SK-N-SH treated with all-trans-retinoic acid at 6 μM for 48 hours (cell line): ENCODE data around the gene POC1A.

Source experiments
- ATAC-seq: fragments of 200-7000 bp; cut with Tn5 transposase; 3 replicates; pipeline ENCODE4 v1.9.1; 2020; ENCODE audit warnings: mild to moderate bottlenecking, moderate library complexity
- ARNTL ChIP-seq: fragments of 450-650 bp; formaldehyde crosslinking; IDR thresholded peaks from 2 replicates; pipeline ENCODE4 v1.5.0; 2020; ENCODE audit warnings: low read depth, mild to moderate bottlenecking, moderate library complexity, borderline replicate concordance
- BACH2 ChIP-seq: fragments of 250-450 bp; sonication (Bioruptor Pico); IDR thresholded peaks from 2 replicates; pipeline ENCODE4 v1.9.0; 2021; ENCODE audit warnings: mild to moderate bottlenecking, borderline replicate concordance
- CSDC2 ChIP-seq: fragments of 250-450 bp; sonication (Bioruptor Pico); IDR thresholded peaks from 2 replicates; pipeline ENCODE4 v1.5.0; 2020; ENCODE audit warnings: mild to moderate bottlenecking, moderate library complexity
- ESRRG ChIP-seq: fragments of 250-450 bp; sonication (Bioruptor Pico); IDR thresholded peaks from 2 replicates; pipeline ENCODE4 v1.6.1; 2021; ENCODE audit warnings: mild to moderate bottlenecking
- ISL1 ChIP-seq: fragments of 250-450 bp; sonication (Bioruptor Pico); IDR thresholded peaks from 2 replicates; pipeline ENCODE4 v2.1.2; 2022; ENCODE audit warnings: mild to moderate bottlenecking, moderate library complexity
- OSR1 ChIP-seq: fragments of 250-450 bp; sonication (Bioruptor Pico); IDR thresholded peaks from 2 replicates; pipeline ENCODE4 v1.8.0; 2022; ENCODE audit warnings: moderate library complexity, mild to moderate bottlenecking, inconsistent platforms
- PATZ1 ChIP-seq: fragments of 250-450 bp; sonication (Bioruptor Pico); IDR thresholded peaks from 2 replicates; pipeline ENCODE4 v1.8.0; 2020; ENCODE audit warnings: mild to moderate bottlenecking, moderate library complexity, borderline replicate concordance
- POU6F1 ChIP-seq: fragments of 250-450 bp; sonication (Bioruptor Pico); IDR thresholded peaks from 2 replicates; pipeline ENCODE4 v1.8.0; 2021; ENCODE audit warnings: low read depth, mild to moderate bottlenecking, moderate library complexity, borderline replicate concordance
- PPARA ChIP-seq: fragments of 250-450 bp; sonication (Bioruptor Pico); IDR thresholded peaks from 2 replicates; pipeline ENCODE4 v1.5.0; 2020; ENCODE audit warnings: mild to moderate bottlenecking, borderline replicate concordance
- RARB ChIP-seq: fragments of 250-450 bp; sonication (Bioruptor Pico); IDR thresholded peaks from 2 replicates; pipeline ENCODE4 v1.8.0; 2021; ENCODE audit warnings: mild to moderate bottlenecking, moderate library complexity
- SNAI2 ChIP-seq: fragments of 250-450 bp; sonication (Bioruptor Pico); IDR thresholded peaks from 2 replicates; pipeline ENCODE4 v1.5.0; 2020; ENCODE audit warnings: mild to moderate bottlenecking, moderate library complexity
- TCF4 ChIP-seq: fragments of 250-450 bp; sonication (Bioruptor Pico); IDR thresholded peaks from 2 replicates; pipeline ENCODE4 v1.8.0; 2021; ENCODE audit warnings: mild to moderate bottlenecking, moderate library complexity, borderline replicate concordance
- TSHZ2 ChIP-seq: fragments of 250-450 bp; sonication (Bioruptor Pico); IDR thresholded peaks from 2 replicates; pipeline ENCODE4 v1.5.0; 2020; ENCODE audit warnings: mild to moderate bottlenecking, moderate library complexity
- ZC3H10 ChIP-seq: fragments of 250-450 bp; sonication (Bioruptor Pico); IDR thresholded peaks from 2 replicates; pipeline ENCODE4 v1.5.1; 2021; ENCODE audit warnings: mild to moderate bottlenecking, moderate library complexity
- ZFP30 ChIP-seq: fragments of 450-650 bp; formaldehyde crosslinking; IDR thresholded peaks from 2 replicates; pipeline ENCODE4 v1.5.0; 2022; ENCODE audit warnings: mild to moderate bottlenecking, moderate library complexity
- ZNF565 ChIP-seq: fragments of 450-650 bp; formaldehyde crosslinking; conservative IDR thresholded peaks from 2 replicates; pipeline ENCODE4 v1.5.0; 2020; ENCODE audit warnings: low read depth, mild to moderate bottlenecking, moderate library complexity
- ZNF70 ChIP-seq: fragments of 450-650 bp; formaldehyde crosslinking; IDR thresholded peaks from 2 replicates; pipeline ENCODE4 v1.5.0; 2020; ENCODE audit warnings: mild to moderate bottlenecking, moderate library complexity
- TF ChIP-seq, protein P1 (sequence below): fragments of 250-450 bp; sonication (Bioruptor Pico); IDR thresholded peaks from 2 replicates; pipeline ENCODE4 v1.5.1; 2021; ENCODE audit warnings: mild to moderate bottlenecking, moderate library complexity

POC1A gene

DNA sequence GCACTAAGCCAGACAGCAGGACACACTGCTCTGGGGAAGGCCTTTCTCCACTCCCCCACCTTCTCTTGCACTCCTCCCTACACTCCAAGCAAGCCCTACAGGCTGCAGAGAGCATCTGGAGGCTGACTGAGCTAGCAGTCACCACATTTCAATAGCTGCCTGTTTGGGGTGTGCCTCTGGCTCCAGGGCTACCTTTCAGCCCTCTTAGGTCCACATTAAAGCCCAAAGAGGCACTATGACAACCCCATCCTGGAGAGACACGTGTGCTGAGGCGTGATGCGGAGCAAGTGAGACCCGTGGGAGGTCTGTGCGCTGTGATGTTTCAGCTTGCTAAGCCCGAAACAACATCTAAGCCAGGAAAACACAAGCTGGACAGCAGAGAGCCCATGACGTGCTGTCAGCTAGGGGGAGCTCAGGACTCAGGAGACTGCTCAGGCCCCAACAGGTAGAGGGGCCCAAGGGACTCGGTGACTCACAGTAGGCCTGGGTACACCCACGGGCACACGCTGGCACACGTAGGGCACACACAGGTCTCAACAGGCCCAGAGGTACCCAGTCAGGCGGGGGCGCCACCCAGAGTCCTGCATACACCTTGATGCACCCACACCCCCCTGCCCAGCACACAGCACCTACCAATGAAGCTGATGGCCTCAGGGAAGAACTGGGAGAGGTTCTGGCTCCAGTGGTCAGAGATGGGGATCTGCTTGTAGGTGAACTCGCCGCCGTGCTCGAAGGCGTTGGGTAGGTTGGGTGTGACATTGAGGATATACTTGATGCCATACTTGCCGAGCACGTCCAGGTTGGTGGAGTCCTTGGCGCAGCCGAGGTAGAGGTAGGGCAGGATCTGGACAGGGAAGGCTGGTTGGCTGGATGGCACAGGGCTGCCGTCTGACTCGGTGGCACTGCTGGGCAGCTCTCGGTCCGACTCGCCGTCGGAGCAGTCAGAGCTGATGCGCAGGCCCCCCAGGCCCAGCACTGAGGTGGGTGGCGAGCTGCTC, 100.6 kb downstream of the POC1A start:
- no peak for ATAC-seq
- no peak for TF ChIP-seq ZNF565 (CRISPR knock-in tag)
- no peak for TF ChIP-seq ZC3H10 (CRISPR knock-in tag)
- TF ChIP-seq TCF4 (CRISPR knock-in tag): no peak
- TF ChIP-seq POU6F1: no peak
- TF ChIP-seq ZFP30 (CRISPR knock-in tag): no peak
- no peak for TF ChIP-seq PATZ1 (CRISPR knock-in tag)
- TF ChIP-seq ISL1 (CRISPR knock-in tag): no peak
- no peak for TF ChIP-seq ZNF70 (CRISPR knock-in tag)
- no peak for TF ChIP-seq PPARA
- TF ChIP-seq BACH2 (CRISPR knock-in tag): no peak
- TF ChIP-seq, all 23 proteins: peak for 0

GRCh38 chr3:52052831-52053306, 101.4 kb downstream of the POC1A start:
- TF ChIP-seq ISL1 (CRISPR knock-in tag) (no peak), ZFP30 (CRISPR knock-in tag) (no peak), SNAI2 (CRISPR knock-in tag) (no peak), PATZ1 (CRISPR knock-in tag) (no peak), ZNF565 (CRISPR knock-in tag) (no peak), CSDC2 (CRISPR knock-in tag) (no peak), ZC3H10 (CRISPR knock-in tag) (no peak), BACH2 (CRISPR knock-in tag) (no peak)
- TF ChIP-seq, all 23 proteins: peak for 0
- ATAC-seq: peak; percentile 53

- TF ChIP-seq ZNF565 (CRISPR knock-in tag) (no peak), BACH2 (CRISPR knock-in tag) (no peak), CSDC2 (CRISPR knock-in tag) (no peak), PPARA (no peak), ESRRG (CRISPR knock-in tag) (no peak), ARNTL (no peak), TSHZ2 (CRISPR knock-in tag) (no peak), RARB (no peak), PATZ1 (CRISPR knock-in tag) (no peak), ZC3H10 (CRISPR knock-in tag) (no peak), TCF4 (CRISPR knock-in tag) (no peak), OSR1 (no peak)
- TF ChIP-seq, protein P1, sequence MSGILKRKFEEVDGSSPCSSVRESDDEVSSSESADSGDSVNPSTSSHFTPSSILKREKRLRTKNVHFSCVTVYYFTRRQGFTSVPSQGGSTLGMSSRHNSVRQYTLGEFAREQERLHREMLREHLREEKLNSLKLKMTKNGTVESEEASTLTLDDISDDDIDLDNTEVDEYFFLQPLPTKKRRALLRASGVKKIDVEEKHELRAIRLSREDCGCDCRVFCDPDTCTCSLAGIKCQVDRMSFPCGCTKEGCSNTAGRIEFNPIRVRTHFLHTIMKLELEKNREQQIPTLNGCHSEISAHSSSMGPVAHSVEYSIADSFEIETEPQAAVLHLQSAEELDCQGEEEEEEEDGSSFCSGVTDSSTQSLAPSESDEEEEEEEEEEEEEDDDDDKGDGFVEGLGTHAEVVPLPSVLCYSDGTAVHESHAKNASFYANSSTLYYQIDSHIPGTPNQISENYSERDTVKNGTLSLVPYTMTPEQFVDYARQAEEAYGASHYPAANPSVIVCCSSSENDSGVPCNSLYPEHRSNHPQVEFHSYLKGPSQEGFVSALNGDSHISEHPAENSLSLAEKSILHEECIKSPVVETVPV (CRISPR knock-in tag): no peak
- no peak for ATAC-seq
These were observed 102.8 kb downstream of the POC1A start for GRCh38 chr3:52051444-52051843.
